ENCODE measurements around the gene NCOA1. TPM values are rescaled to one million over a fixed set of nuclear protein-coding genes. Genes with fewer than 3 reads are reported as not detected.

NCOA1 gene
- total RNA-seq, 1 experiment from 2014 or later = 27.5 TPM

GRCh38 chr2:24739354-24740025, 248.4 kb downstream of the NCOA1 start:
- peak; percentile 71 for DNase-seq (ENCODE audit: low read depth)

GRCh38 chr2:24740142-24740541, 249.1 kb downstream of the NCOA1 start:
- DNase-seq (ENCODE audit: low read depth) = no peak

DNA sequence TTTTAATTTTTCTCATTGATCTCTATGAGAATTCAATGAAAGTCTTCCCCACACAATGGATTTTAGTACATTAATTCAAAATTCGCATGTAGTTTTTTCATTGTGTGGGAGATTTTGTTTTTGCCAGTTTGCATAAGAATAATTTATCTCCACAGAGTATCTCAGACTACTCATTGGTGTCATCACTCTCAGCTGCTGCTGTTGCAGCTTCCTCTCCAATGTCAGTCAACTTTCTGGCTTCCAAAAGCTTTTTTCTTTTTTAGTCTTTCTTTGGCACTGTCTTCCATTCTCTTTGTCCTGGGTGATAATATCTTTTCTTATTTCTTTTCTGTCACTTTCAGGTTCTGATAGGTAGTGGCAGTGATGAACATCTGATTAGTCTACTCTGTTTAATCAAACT, 251.7 kb downstream of the NCOA1 start:
- no peak for DNase-seq (ENCODE audit: low read depth)

DNA sequence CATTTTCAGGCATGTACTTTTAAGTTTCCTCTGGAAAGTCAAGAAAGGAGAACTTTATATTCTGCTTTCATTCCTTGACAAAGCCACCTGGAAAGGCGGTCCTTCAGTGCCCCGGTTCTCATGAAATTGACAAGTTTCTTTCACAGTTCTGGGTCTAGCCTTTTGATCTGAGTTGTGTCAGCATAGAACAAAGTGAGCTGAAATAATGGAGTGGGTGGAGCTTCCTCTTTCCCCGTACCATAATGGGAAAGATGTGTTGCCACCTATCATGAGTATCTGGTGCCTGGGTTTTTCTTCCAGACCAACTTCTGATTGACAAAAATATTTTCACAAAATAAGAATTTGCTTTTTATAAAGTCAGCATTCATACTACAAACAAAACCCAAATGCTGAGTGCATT, 252.9 kb downstream of the NCOA1 start:
- no peak for DNase-seq (ENCODE audit: low read depth)

- no peak for DNase-seq (ENCODE audit: low read depth)
Observed at GRCh38 chr2:24744356-24744755, 253.3 kb downstream of the NCOA1 start.

DNA sequence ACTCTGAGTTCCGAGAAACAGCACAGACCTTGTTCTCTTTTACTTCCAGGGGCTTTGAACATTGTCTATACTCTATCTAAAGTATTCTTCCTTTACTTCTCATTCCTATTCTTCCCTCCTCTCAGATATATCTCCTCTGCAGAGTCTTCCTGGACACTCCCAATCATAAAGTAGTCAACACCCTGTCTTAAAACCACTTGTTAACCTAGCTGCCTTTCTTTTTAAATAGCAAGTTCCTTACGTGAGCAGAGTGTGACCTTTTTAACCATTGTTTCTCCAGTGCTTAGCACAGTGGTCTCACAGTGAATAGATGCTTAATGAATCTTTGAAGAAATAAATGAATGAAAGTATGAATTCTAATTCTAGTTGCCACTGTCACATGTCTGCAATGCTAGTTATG, 254.8 kb downstream of the NCOA1 start:
- no peak for DNase-seq (ENCODE audit: low read depth)

- no peak for DNase-seq (ENCODE audit: low read depth)
Observed at GRCh38 chr2:24747299-24747698, 256.2 kb downstream of the NCOA1 start.

GRCh38 chr2:24749069-24749691, 258.1 kb downstream of the NCOA1 start:
- DNase-seq (ENCODE audit: low read depth) = no peak

DNA sequence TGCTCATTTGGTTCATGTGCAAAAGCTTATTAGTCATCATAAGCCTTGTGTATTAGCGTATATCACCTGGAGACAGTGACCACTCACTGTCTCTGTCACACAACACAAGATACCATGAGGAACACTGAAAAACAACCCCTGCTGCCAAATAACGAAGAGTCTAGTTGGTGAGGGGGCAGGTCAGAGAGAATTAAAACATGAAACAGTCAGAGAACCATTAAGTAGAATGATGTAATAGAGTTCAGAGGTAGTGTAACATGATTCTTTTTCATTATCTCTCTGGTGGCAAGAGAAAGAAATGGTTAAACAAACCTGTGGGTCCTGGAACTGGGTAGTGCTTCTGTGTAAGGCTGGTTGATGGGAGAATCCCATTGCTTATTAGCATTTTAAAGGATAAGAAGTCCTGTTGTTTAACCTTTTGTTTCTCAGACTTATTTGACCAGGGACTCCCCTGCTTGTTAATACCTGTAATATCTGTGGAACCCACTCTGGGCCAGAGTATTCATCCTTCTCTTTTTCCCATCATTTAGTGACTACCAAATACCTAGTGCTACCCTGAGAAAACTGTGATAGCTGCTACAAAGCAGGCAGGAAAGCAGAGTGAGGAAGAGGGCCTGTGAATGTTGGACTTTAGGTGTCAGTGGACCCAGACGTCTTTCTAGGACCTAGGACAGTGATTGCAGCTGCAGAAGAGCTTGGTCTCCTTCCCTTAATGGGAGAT, 264.1 kb downstream of the NCOA1 start:
- DNase-seq (ENCODE audit: low read depth) = peak; percentile 13

DNA sequence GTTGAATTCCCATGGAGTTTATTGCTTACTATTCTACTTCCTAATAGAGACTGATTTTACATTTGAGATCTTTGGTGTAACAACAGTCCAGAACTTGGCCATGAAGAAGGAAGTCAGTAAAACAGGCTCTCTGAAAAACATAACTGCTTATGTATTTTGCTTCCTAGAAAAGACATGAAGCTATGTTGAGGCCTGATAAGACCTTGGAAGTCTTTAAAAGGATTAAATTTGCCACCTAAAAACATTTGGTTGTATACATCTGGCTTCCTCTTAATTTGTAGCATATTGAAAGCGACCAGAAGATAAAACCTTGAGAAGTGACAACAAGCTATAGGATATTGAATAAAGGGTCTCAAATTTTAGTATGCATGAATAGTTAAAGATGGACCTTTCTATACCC, 265.7 kb downstream of the NCOA1 start:
- DNase-seq (ENCODE audit: low read depth) = no peak

GRCh38 chr2:24761866-24762265, 270.8 kb downstream of the NCOA1 start:
- DNase-seq (ENCODE audit: low read depth) = no peak

DNA sequence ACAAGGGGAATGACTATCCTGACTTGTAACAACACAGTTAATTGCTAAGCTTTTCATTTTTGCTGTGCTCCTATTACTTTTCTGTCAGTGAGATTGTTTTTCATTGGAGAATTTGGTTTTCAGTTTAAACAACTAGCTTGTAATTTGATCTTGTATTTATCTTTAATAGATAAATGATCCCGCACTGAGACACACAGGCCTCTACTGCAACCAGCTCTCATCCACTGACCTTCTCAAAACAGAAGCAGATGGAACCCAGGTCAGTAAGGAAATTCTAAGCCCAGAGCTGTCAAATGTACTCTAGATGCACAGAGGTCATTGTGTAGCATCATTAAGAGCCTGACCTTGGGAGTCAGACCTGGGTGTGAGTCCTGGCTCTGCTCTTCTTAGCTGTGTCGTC, 271.5 kb downstream of the NCOA1 start:
- DNase-seq (ENCODE audit: low read depth) = no peak

GRCh38 chr2:24763843-24764242, 272.8 kb downstream of the NCOA1 start:
- DNase-seq (ENCODE audit: low read depth) = no peak

GRCh38 chr2:24766609-24767008, 275.6 kb downstream of the NCOA1 start:
- no peak for DNase-seq (ENCODE audit: low read depth)

DNA sequence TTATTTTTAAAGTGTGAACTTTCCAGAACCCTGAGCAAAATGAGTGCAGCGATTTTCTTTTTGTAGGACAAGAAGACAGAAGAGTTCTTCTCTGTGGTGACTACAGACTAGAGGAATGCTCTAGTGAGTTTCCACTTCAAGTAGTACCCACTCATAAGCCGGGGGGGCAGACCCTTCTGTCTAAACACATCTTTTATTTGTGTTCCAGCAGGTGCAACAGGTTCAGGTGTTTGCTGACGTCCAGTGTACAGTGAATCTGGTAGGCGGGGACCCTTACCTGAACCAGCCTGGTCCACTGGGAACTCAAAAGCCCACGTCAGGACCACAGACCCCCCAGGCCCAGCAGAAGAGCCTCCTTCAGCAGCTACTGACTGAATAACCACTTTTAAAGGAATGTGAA, 277.0 kb downstream of the NCOA1 start:
- DNase-seq (ENCODE audit: low read depth) = no peak

DNA sequence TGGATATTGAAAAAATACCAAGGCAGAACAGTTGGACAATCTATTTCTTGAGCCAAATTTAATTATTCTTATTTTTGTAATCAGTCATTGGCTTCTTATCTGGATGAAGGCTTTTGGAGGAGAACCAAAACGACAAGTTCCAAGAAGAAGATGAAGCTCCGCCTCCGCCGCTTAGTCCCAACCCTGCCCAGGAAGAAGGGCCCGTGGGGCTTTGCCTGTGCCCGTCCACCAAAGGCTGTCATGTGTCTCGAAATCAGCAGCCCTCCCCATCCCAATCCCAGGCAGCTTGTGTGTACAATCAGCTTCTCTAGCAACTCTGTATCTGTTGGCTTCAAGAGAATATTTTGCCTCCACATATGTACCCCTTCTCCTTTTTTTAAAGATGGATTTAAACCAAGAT, 277.5 kb downstream of the NCOA1 start:
- DNase-seq (ENCODE audit: low read depth) = no peak

DNA sequence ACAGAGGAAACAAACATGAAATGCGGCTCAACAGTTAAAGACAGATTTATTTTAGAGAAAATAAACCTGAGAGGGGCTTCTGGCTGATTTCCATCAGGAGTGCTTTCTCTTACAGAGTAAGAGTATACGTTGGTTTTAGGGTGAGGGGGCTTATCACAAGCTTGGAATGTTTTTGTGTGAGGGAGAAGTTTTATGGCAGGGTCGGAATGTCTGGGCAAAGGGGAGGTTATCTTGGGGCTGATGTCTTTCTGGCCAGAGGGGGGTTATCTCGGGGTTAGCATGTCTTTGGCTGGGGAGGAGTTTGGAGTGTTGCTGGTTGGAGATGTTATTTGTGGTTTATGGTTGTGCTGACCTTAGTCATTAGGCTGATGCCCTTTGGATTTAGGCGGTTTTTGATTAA, 280.0 kb downstream of the NCOA1 start:
- no peak for DNase-seq (ENCODE audit: low read depth)

DNA sequence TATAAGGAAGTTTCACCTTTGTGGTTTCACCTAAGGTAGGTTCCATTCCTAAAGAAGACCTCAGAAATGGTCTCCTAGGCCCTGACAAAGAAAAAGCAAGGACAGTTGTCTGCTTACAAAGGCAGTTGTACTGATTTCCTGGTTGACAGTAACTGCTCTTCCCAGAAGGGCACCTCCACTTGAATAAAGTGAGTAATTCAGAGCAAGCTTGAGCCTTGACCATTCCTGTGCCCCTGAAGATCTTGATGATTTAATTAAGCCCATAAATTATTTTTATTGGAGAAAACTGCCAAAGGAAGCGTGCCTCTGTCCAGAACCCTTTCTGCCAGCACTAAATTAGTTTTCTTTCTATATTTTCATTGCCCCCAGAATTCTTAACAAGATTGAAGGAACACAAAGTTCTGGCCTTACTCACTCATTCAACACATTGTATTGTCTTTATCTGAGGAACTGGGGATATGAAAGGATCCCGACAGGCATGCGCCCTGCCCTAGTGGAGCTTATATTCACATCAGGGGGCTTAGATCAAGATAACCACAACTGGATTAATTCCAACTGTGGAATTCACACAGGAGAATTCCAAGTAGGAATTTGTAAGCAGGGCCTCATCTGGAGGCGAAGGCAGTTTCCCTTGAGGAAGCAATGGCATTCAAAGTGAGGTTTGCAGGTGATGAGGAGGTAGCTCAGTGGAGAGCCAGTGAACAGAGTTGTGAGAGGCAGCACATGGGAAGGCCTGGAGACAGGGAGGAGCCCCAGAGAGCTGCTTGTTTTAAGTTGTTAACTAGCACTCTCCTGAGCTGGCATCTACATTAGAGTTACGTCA, 280.9 kb downstream of the NCOA1 start:
- DNase-seq (ENCODE audit: low read depth) = no peak

DNA sequence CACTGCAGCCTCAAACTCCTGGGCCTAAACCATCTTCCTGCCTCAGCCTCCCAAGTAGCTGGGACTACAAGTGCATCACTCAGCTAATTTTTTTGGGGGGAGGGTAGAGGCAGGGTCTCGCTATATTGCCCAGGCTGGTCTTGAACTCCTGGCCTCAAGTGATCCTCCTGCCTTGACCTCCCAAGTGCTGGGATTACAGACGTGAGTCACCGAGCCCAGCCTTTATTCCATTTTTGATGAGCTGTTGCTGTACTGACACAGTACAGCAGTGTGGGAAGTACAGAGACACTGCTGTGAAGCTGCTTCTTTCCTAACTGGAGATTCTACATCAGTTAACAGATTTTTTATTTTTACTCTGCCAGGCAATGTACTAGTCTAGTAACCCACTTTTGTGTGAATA, 283.3 kb downstream of the NCOA1 start:
- DNase-seq (ENCODE audit: low read depth) = no peak

GRCh38 chr2:24779116-24779515, 288.1 kb downstream of the NCOA1 start:
- no peak for DNase-seq (ENCODE audit: low read depth)

DNA sequence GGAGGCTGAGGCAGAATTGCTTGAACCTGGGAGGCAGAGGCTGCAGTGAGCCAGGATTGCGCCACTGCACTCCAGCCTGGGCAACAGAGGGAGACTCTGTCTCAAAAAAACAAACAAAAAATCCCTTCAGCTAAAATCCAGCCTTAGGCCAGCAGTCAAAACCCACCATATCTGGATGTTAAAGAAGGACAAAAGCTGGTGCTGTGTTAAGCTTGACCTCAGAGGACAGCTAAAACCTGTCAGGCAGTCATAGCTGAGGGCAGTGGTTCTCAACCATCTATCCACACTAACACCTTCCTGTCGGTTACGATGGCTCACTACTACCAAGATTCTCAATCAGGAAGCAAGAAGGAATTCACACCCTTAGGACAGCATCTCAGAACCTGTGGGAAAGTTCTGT, 292.6 kb downstream of the NCOA1 start:
- DNase-seq (ENCODE audit: low read depth) = no peak

DNA sequence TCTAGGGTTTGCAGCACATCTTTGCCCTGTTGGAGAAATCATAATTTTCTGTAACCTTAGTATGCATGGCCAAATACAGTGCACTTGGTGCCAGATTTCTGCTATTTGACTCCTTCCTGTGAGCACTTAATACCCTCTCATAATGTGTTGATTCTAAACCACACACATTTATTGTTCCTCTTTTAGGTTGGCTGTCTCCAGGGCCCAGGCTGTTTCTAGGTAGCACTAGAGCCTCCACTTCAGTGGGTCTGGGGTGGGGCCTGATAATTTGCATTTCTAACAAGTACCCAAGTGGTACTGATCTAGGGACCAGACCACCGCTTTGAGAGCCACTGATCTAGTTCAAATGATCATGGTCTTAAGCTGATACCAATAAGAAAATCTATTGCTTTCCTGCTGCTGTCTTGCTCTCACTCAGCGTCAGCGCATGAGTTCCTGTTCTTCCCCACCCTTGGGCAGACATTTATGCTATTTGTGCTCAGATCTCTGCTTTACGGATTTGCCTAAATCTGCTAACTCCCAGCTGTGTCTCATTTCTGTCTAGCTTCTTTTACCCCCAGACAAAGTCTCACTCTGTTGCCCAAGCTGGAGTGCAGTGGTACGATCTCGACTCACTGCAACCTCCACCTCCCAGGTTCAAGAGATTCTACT, 294.7 kb downstream of the NCOA1 start:
- no peak for DNase-seq (ENCODE audit: low read depth)

All from LHCN-M2 (cell line).